ENCODE results near the gene CNIH3.

DNA sequence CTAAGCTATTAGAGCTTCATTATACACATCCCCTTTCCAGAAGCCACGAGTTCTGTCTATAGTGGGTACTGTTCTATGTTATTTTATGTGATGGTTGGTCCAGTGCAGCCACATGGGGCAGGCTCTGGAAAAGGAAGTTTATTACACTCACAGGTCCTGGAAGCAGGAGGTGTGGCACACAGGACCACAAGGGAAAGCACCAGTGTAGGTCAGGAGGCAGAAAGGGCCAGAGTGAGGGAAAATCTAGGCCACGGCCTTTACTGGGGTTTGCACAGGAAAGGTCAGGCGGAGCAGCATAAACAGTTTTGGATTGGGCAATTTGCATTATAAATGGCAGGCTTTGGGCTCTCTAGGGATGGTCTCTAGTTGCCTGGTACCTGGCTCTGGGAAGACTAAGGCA is 21.8 kb upstream of the CNIH3 start:
- TF ChIP-seq CTCF (IDR thresholded peaks at IDR 0.05) (no peak), POLR2A (IDR thresholded peaks at IDR 0.05) (no peak)
